GM19372 (cell line): ENCODE measurements around the gene ATXN10.
"Not testable (repeated sequence)": the region's sequence is repeated elsewhere in the genome, so short reads cannot be mapped to it uniquely, and the experiment has no call there.

Source experiments
- ATAC-seq: cut with Tn5 transposase; IDR thresholded peaks from one replicate; pipeline ENCODE4 v1.9.1; 2021; ENCODE audit warnings: mild to moderate bottlenecking, low read depth, moderate library complexity; ENCODE audit not compliant: unreplicated experiment

ATXN10 gene

DNA sequence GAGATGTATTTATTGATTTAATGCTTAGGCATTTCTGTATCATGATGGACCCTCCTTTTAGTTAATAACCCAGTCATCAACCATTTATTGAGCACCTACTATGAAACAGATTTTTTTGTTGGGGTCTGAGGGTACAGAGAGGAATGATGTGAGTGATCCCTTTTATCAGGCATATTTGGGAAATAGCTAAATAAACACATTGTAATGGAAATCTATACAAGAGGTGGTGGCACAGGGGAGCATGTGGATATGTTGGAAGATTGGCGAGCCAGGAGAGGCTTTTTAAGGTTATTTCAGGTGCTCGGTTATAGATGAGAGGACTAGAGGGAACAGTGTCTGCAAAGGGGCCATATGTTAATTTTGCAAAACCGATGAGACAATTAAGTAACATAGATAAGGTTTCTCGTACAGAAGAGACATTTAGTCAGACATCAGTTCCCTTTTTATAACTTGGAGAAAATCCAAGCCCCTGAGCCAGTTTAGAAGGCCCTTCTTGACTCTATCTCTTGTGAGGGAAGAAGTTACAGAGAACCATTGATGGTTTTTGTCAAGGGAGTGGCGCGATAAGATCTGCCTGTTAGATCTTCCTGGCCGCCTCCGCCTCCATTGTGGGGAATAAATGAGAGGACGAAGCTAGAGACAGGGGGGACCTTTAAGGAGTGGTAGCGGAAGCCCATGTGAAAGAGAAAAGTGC is 2.0 kb downstream of the ATXN10 start:
- ATAC-seq: no peak

- no peak for ATAC-seq
Measured at GRCh38 chr22:45676024-45676423, 4.4 kb downstream of the ATXN10 start.

DNA sequence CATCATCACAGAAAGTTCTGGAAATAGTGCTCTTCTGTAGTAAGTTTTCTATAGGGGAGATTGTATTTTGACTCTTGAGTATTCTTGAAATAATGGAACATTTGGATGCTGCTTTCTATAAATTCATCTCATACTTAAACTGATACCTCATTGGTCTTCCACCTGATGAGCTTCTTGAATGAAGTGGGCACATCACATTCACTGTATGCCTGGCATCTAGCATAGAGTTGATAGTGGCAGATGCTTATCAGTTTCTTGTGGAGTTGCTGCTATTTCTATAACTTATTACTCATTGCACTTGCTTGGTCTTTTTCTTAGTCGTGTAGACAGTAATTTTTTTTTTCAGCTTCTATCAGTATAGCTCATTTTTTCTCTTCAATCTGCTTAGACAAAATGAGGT is 5.4 kb downstream of the ATXN10 start:
- no peak for ATAC-seq

DNA sequence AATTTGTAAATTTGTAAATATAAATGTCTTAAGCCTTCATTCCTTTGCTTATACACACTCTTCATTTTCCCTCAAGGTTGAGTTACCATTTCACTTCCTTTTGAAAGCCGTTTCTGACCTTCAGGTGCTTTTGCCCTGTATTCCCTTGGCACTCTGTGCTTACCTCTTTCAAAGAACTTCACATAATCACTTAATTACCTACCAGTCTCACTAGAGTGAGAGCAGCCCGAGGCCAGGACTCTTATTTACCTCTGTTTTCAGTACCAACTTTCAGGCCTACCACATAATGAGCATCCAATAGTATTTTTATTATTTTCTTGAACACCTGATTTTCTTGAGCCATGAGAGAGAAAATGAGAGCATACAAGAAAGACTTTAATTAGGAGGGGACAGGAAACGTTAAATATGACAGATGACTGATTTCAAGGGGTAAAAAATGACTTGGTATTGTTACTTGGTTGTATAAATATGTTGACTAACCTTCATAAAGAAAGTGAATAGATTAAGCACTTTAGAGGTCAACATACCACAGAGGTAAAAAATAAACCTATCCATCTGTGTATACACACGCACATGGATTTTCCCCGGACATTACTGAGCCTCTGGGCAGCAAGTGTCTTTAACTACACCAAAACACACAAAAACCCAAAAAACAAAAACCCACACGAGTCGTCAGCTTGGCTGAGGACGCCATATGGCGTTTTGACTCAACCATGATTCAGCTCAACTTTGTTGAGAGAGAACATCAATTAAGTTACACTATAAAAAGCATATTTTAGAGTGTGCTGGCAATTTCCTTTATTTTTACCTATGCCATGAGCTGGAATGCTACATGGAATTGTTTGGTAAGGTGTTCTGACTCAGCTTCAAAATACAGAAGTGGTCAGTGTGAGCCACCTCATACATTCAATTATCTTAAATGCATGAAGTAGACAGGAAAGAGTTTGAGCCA is 7.6 kb downstream of the ATXN10 start:
- ATAC-seq: no peak

- no peak for ATAC-seq
Measured at GRCh38 chr22:45680932-45681700, 9.5 kb downstream of the ATXN10 start.

DNA sequence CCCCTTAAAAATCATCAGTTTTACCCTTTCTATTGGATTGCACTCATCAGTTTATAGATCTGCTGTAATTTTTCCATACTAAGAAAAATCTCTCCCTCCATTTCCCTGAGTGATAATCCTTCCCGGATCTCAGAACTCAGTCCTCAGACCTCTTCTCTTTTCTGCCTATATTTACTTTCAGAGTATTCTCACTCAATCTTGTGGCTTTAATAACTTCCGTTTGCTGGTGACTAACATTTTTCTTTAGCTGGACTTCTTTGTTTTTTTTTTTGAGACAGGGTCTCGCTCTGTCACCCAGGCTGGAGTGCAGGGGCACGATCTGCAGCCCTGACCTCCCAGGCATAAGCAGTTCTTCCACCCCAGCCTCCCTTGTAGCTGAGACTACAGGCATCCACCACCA is 10.4 kb downstream of the ATXN10 start:
- ATAC-seq: no peak

- ATAC-seq: not testable (repeated sequence)
Measured at GRCh38 chr22:45682773-45683172, 11.1 kb downstream of the ATXN10 start.

GRCh38 chr22:45683248-45683647 is 11.6 kb downstream of the ATXN10 start:
- no peak for ATAC-seq

DNA sequence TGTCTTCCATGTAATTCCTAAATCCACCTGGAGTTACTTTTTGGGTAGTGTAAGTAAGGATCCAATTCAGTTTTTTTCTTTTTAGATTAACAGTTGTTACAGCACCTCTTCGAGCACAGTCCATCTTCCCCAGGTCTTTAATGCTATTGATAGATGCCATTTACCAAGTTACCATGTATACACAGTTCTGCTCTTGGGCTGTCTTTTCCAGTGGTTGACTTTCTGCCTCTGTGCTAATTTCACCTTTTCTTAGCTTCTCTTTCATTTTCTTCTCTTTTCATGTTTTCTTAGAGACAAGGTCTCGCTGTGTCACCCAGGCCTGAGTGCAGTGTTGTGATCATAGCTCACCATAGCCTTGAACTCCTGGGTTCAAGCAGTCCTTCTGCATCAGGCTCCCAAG is 12.0 kb downstream of the ATXN10 start:
- ATAC-seq: no peak

DNA sequence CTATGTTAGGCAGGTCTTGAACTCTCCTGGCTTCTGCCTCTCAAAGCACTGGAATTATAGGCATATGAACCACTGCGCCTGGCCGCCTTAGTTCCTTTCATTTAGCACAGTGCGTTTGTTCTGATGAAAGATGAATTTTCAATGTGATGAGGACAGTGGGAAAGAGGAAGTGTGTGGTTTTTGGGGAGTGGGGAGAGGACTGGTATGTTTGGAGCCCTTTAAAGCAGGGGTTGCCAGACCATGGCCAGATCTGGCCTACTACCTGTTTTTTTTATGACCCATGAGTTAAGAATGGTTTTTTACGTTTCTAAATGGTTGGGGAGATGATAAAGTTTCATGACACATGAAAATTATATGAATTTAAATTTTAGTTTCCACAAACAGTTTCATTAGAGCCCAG is 12.5 kb downstream of the ATXN10 start:
- no peak for ATAC-seq

DNA sequence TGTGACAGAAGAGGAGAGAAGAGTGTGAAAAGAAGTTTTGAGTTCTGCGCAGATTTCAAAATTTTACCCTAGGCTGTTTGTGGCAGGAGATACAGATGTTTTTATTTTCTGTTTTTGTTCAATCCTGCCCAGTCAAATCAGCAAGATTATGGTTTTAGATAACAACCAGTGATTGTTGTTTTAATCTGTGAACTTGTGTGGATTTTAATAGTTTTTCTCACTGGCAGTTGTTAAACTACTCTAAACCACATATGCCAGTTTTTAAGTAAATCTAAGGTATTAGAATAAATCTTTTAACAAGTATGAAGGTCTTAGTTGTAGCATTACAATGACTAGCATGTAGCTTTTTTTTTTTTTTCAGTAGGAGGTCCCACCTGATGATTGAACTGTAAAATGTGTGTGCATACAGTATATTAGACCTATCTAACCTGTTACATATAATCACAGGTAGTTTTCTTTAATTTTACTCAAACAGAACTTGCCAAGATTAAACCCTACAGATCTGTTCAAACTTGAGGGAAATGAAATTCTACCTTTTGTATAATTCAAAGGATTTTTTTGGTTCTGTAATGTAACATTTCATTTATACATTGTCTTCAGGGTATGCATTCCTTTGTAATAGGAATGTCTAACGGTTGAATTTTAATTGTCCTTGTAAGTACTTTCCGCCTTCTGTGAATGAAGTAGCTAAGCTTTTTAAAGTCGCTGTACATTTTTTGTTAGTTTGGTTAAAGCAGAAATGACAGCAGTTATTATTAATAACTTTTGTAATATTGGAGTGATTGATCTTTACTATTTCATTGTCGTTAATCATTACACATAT is 13.3 kb downstream of the ATXN10 start:
- ATAC-seq: no peak

- no peak for ATAC-seq
Measured at GRCh38 chr22:45686004-45686403, 14.4 kb downstream of the ATXN10 start.

- ATAC-seq: no peak
Measured at GRCh38 chr22:45686836-45687235, 15.2 kb downstream of the ATXN10 start.

GRCh38 chr22:45688600-45689080 is 17.0 kb downstream of the ATXN10 start:
- ATAC-seq: no peak

DNA sequence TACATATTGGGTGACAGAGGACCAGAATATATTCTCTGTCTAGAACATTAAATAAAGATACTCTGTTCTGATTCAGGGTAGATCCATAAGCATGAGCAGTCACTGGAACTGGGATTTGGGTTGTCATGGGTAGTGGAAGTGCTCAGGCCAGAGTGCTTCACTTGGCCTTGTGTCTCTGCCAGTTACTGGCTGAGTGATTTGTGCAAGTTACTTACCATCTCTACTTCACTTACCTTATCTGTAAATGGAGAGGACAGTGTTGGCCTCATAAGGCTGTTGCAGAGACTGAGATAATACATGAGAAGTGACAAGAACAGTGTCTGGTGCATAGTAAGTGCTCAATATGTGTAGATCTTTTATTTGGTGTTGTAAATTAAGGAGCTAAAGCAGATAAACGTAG is 17.6 kb downstream of the ATXN10 start:
- no peak for ATAC-seq

GRCh38 chr22:45690008-45690407 is 18.4 kb downstream of the ATXN10 start:
- no peak for ATAC-seq

DNA sequence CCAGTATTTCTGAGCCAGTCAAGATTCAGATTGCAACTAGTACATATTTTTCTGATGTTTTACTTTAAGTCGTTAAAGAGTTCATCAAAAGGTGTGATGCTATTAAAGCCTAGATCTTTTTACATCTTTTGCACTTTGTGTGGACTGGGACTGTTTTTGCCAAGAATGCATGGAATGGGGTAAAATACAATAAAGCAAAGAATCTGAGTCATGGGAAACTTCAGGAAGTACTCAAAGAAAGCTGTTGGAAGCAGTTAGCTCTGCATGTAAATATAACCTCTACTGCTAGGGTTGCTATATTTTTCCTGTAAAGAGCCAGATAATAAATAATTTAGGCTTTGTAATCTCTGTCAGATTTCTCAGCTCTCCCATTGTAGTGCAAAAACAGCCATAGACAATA is 20.9 kb downstream of the ATXN10 start:
- ATAC-seq: no peak

GRCh38 chr22:45693835-45694234 is 22.2 kb downstream of the ATXN10 start:
- ATAC-seq: no peak

DNA sequence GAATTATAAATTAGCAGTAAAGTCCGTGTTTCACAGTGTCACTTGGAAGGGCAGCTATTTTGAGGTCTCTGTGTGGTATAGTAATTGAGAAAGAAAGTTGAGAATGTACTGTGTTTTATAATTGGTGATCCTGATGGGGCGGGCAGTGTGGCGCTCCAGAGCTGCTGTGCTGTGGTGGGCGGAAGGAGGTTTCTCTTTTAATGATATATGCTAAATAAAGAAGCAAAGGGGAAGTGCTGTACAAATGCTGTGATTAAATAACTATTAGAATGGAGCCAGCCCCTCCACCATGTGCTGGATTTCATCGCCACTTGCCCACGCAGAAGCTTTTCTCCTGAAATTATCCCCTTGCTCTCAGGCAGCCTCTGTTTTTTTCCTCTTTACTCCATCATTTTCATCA is 24.6 kb downstream of the ATXN10 start:
- no peak for ATAC-seq

- no peak for ATAC-seq
Measured at GRCh38 chr22:45698094-45698493, 26.5 kb downstream of the ATXN10 start.
